ENCODE results near the gene ARHGAP31.

DNA sequence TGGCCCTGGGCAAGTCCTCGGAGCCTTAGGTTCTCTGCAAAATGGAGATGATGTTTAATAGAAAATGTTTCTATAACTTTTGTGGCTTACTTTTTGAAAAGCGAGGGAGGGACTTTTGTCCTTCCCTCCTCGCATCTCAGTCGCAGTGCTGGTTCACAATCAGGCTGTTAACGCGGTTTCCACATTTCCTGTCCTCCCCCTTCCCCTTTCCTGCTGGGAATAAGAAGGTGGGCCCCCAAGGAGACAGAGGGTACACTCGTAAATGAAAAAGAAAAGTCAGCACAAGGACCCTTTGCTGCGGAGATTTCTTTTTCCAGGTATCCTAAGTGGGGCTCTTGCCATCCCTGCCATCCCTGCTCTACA, 29.5 kb downstream of the ARHGAP31 start:
- TF ChIP-seq CTCF (IDR thresholded peaks at IDR 0.05; ENCODE audit: low read depth, low read length) (no peak), POLR2A (IDR thresholded peaks at IDR 0.05; ENCODE audit: extremely low read depth, insufficient read length) (no peak), MYC (IDR thresholded peaks at IDR 0.05; ENCODE audit: low read depth, low read length) (no peak)
- TF ChIP-seq, protein P1, sequence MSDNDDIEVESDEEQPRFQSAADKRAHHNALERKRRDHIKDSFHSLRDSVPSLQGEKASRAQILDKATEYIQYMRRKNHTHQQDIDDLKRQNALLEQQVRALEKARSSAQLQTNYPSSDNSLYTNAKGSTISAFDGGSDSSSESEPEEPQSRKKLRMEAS (IDR thresholded peaks at IDR 0.05; ENCODE audit: low read depth, low read length) = no peak
